KMS-11 (cell line): Measurements from ENCODE around the gene SSTR1.

Experiments used
- H2AFZ ChIP-seq: fragments of 200-600 bp; sonication (generic); 2 replicates; pipeline ENCODE4 v1.6.1; 2016; ENCODE audit warnings: antibody characterized with exemption, mixed run types, low read depth
- H3K27ac ChIP-seq: fragments of 200-600 bp; sonication (generic); 2 replicates; pipeline ENCODE4 v1.6.1; 2016; ENCODE audit warnings: mild to moderate bottlenecking, mixed run types
- H3K27me3 ChIP-seq: fragments of 200-600 bp; sonication (generic); 2 replicates; pipeline ENCODE4 v1.6.1; 2017; ENCODE audit warnings: mild to moderate bottlenecking, low read depth, mixed run types, moderate library complexity; ENCODE audit not compliant: insufficient read depth
- H3K36me3 ChIP-seq: fragments of 200-600 bp; sonication (generic); 2 replicates; pipeline ENCODE4 v1.6.1; 2017; ENCODE audit warnings: mild to moderate bottlenecking, mixed run types; ENCODE audit not compliant: insufficient read depth
- H3K4me1 ChIP-seq: fragments of 200-600 bp; sonication (generic); 2 replicates; pipeline ENCODE4 v1.6.1; 2016; ENCODE audit warnings: mild to moderate bottlenecking, low read depth, mixed run types; ENCODE audit not compliant: poor library complexity, severe bottlenecking
- H3K4me2 ChIP-seq: fragments of 200-600 bp; sonication (generic); 2 replicates; pipeline ENCODE4 v1.7.0; 2016; ENCODE audit warnings: mild to moderate bottlenecking, mixed run types
- H3K4me3 ChIP-seq: fragments of 200-600 bp; sonication (generic); IDR thresholded peaks from 2 replicates; pipeline ENCODE4 v1.6.1; 2017; ENCODE audit warnings: low read depth, low read length, mixed read lengths; ENCODE audit not compliant: insufficient read depth
- H3K79me2 ChIP-seq: fragments of 200-600 bp; sonication (generic); 2 replicates; pipeline ENCODE4 v1.6.1; 2016; ENCODE audit warnings: low read depth, mixed run types; ENCODE audit not compliant: insufficient read depth
- H3K9ac ChIP-seq: fragments of 200-600 bp; sonication (generic); 2 replicates; pipeline ENCODE4 v1.6.1; 2016; ENCODE audit warnings: mild to moderate bottlenecking, mixed run types
- H4K20me1 ChIP-seq: fragments of 200-600 bp; sonication (generic); 2 replicates; pipeline ENCODE4 v1.6.1; 2016; ENCODE audit warnings: mild to moderate bottlenecking, mixed run types; ENCODE audit not compliant: insufficient read depth
- TF ChIP-seq, protein P1 (sequence below): fragments of 200-600 bp; sonication (generic); conservative IDR thresholded peaks from 2 replicates; pipeline ENCODE4 v1.6.1; 2017; ENCODE audit warnings: low read depth, mild to moderate bottlenecking, antibody characterized with exemption, low read length, moderate library complexity, mixed read lengths

SSTR1 gene

DNA sequence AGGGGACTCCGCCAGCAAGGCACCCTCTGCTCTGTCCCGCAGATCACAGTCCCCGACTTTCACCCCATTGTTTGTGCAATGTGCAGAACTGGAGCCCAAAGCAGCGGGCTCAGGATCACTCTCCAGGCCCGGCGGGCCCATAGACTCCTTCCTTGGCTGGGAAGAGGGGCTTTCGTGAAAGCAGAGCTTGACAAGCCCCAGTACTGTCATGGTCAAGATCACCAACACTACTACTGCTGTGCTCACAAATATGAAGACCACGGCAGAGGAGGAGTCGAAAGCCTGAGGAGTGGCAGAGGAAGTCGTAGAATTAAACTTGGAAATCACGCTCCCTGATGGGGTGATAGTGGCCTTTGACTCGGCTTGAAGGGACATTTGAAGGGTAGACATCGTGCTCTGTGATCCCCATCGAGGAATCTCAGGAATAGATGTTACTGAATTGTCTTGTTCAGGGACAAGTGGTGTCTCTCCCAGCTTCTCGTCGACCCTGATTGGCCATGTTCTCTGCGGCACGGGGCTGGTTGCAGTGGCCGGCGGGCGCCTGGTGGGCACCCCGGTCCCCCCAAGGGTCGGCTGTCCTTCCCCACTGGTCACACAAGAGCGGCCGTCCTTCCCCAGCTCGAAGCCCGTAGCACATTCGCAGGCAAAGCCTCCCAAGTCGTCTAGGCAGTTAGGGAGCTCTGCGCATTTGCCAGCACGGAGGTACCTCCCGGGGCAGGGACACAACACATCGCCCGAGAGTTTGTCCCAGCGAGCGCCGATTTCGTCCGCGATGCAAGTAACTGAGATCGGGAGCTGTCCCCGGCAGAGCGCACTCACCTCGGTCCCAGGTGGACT lies 47.1 kb downstream of the SSTR1 start:
- H3K27ac ChIP-seq: no peak overlapping the region
- no peaks in the 10 kb centered on the region for H3K4me1 ChIP-seq
- no peaks in the 10 kb centered on the region for H3K36me3 ChIP-seq
- H3K9ac ChIP-seq: no peak overlapping the region
- no peak overlapping the region for H3K4me2 ChIP-seq
- no peaks in the 10 kb centered on the region for H4K20me1 ChIP-seq
- H3K27me3 ChIP-seq: no peaks in the 10 kb centered on the region
- no peak overlapping the region for H2AFZ ChIP-seq
- TF ChIP-seq, protein P1, sequence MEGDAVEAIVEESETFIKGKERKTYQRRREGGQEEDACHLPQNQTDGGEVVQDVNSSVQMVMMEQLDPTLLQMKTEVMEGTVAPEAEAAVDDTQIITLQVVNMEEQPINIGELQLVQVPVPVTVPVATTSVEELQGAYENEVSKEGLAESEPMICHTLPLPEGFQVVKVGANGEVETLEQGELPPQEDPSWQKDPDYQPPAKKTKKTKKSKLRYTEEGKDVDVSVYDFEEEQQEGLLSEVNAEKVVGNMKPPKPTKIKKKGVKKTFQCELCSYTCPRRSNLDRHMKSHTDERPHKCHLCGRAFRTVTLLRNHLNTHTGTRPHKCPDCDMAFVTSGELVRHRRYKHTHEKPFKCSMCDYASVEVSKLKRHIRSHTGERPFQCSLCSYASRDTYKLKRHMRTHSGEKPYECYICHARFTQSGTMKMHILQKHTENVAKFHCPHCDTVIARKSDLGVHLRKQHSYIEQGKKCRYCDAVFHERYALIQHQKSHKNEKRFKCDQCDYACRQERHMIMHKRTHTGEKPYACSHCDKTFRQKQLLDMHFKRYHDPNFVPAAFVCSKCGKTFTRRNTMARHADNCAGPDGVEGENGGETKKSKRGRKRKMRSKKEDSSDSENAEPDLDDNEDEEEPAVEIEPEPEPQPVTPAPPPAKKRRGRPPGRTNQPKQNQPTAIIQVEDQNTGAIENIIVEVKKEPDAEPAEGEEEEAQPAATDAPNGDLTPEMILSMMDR: no peak
- H3K4me3 ChIP-seq: no peak overlapping the region
- no peaks in the 10 kb centered on the region for H3K79me2 ChIP-seq

DNA sequence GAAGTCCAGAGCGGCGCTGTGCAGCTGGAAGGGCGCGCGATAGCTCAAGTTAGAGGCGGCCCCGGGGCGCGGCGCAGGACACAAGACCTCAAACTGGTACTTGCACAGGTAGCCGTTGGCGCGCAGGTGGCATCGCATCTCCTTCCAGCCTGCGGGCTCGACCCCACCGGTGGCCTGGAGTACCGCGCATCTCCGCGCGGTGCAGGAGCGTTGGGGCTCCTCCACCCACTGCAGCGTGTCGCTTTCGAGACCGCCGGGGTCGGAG lies 47.6 kb downstream of the SSTR1 start:
- H4K20me1 ChIP-seq: no peaks in the 10 kb centered on the region
- TF ChIP-seq, protein P1: no peak
- H3K27me3 ChIP-seq: no peaks in the 10 kb centered on the region
- H3K4me3 ChIP-seq: no peak overlapping the region
- no peaks in the 10 kb centered on the region for H3K4me1 ChIP-seq
- H3K4me2 ChIP-seq: no peak overlapping the region
- no peak overlapping the region for H3K27ac ChIP-seq
- no peak overlapping the region for H3K9ac ChIP-seq
- no peak overlapping the region for H2AFZ ChIP-seq
- no peaks in the 10 kb centered on the region for H3K79me2 ChIP-seq
- no peaks in the 10 kb centered on the region for H3K36me3 ChIP-seq

DNA sequence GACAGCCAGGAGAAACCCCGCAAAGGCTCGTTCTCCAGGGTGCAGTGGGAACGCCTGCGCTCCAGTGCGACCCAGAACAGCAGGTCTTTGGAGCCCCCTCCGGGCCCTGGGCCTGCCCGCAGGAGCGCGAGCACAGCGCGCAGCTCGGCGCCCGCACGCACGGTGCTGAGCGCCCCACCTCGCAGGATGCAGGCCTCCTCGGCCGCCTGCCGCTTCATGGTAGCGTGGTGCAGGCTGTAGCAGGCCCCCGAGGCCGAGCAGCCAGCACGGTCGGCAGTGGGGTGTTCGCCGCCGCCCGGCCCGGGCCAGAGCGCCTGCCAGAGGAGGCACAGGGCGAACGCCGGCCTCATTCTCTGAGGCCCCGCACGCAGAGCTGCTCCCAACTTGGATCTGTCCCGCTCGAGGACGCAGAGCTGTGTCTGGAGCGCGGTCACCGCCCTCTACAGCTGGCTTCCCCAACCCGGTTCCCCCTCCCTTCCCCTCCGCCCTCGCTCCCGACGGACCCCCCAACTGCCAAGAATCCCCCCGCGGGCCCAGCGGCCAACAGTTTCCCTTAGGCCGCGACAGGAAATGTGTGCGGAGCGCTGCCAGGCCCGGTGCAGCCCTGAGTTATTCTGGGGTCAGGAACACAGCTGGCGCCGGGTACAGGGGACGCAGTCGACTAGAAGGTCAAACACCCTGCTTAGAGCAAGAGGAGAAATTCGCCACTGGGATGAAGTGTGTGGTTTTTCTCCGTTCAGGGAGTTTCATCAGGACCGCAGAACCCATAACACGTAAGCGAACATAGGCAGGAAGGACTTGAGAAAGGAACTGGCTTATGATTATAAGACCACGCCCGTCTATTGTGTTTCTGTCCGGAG lies 48.2 kb downstream of the SSTR1 start, which contains the start of gene CLEC14A:
CLEC14A (minus strand) TSS at position 421 of the 860 bp plus-strand sequence; CDS start at position 350, 71 bp downstream.
- Histone ChIP-seq H3K27ac (no peak within 1 kb of the TSS), H3K4me1 (no peaks in the 10 kb centered on the region), H3K36me3 (no peaks in the 10 kb centered on the region), H3K27me3 (no peaks in the 10 kb centered on the region), H3K4me2 (no peak within 1 kb of the TSS), H3K9ac (no peak within 1 kb of the TSS), H2AFZ (no peak within 1 kb of the TSS), H3K4me3 (no peak within 1 kb of the TSS), H3K79me2 (no peaks in the 10 kb centered on the region), H4K20me1 (no peaks in the 10 kb centered on the region)
- TF ChIP-seq, protein P1: no peak

DNA sequence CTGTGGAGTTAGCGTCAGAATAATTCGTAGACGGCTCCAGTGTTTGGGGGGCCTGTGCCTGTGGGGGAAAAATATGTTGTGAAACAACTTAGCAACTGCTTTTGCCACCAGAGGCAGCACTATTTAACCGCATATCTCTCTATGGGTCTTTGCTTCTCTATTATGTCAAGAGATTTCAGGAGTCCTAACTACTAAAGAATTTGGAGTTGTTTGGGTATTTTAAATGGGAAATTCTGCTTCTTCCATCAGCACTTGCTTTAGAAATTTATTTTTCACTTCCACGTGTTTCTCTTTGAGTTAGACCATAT lies 48.8 kb downstream of the SSTR1 start:
- no peaks in the 10 kb centered on the region for H3K27me3 ChIP-seq
- H3K4me2 ChIP-seq: no peak overlapping the region
- no peak overlapping the region for H3K27ac ChIP-seq
- no peaks in the 10 kb centered on the region for H3K36me3 ChIP-seq
- no peak overlapping the region for H3K4me3 ChIP-seq
- no peaks in the 10 kb centered on the region for H4K20me1 ChIP-seq
- H2AFZ ChIP-seq: no peak overlapping the region
- H3K9ac ChIP-seq: no peak overlapping the region
- no peaks in the 10 kb centered on the region for H3K4me1 ChIP-seq
- TF ChIP-seq, protein P1: no peak
- H3K79me2 ChIP-seq: no peaks in the 10 kb centered on the region
